GM12878 (cell line): ENCODE results near the gene MTMR1. TPM values are rescaled to one million over a fixed set of nuclear protein-coding genes. Genes with fewer than 3 reads are reported as not detected.

Source experiments
- ATAC-seq: fragments of 200-7000 bp; cut with Tn5 transposase; 3 replicates; pipeline ENCODE4 v1.9.1; 2020; ENCODE audit warnings: mild to moderate bottlenecking, moderate library complexity
- BruUV-seq: library from RNA; stranded (reverse); fragments of 400-500 nt; replicated peaks from 2 replicates; lab custom pipeline; 2021; lab: Mats Ljungman, UMichigan
- CTCF ChIA-PET: fragments of 300-600 bp; sonication (Branson Sonifier 250); formaldehyde crosslinking; extraction: SDS; loops from one replicate; lab custom pipeline; 2021; ENCODE audit warnings: inconsistent platforms; lab: Yijun Ruan, JAX
- POLR2A ChIA-PET: fragments of 350-600 bp; formaldehyde crosslinking; extraction: SDS; loops from one replicate; lab custom pipeline; 2021; ENCODE audit warnings: inconsistent platforms; lab: Charles Lee
- RAD21 ChIA-PET: fragments of 300-600 bp; sonication (Branson Sonifier 250); formaldehyde crosslinking; loops from one replicate; lab custom pipeline; 2023; ENCODE audit warnings: antibody characterized with exemption; ENCODE audit not compliant: unreplicated experiment; lab: Charles Lee
- SMC1A ChIA-PET: fragments of 300-600 bp; sonication (Branson Sonifier 250); formaldehyde crosslinking; loops from one replicate; lab custom pipeline; 2023; ENCODE audit not compliant: unreplicated experiment, uncharacterized antibody; lab: Charles Lee
- DNase-seq: peaks from one replicate; pipeline ENCODE4 v3.0.0-alpha.2; 2011; ENCODE audit warnings: low read depth, low spot score
- FAIRE-seq: peaks from 3 replicates; lab custom pipeline; 2011; peaks lifted over from hg19 to GRCh38; lab: Jason Lieb, UNC
- H2AFZ ChIP-seq: 2 replicates; pipeline ENCODE4 v1.6.0; 2011; ENCODE audit warnings: low read depth, low read length, control low read depth; ENCODE audit not compliant: control insufficient read depth
- H3K27ac ChIP-seq: 2 replicates; pipeline ENCODE4 v1.5.1; 2011; ENCODE audit warnings: control low read depth; ENCODE audit not compliant: control insufficient read depth, insufficient read depth
- H3K27me3 ChIP-seq, 2 experiments: replicated peaks in 1 of 2; 2 replicates each; pipeline versions ENCODE4 v1.6.0 to v1.6.1; 2011; ENCODE audit warnings: low read length in 1 of 2; ENCODE audit not compliant: control insufficient read depth in 2 of 2, insufficient read depth in 2 of 2
- H3K36me3 ChIP-seq, 2 experiments: 2 replicates each; pipeline ENCODE4 v1.5.1; 2011; ENCODE audit warnings: low read length in 1 of 2; ENCODE audit not compliant: control insufficient read depth in 2 of 2, insufficient read depth in 2 of 2
- H3K4me1 ChIP-seq: 2 replicates; pipeline ENCODE4 v1.6.1; 2011; ENCODE audit warnings: mild to moderate bottlenecking, low read length, moderate library complexity, mixed read lengths; ENCODE audit not compliant: control insufficient read depth, insufficient read depth
- H3K4me2 ChIP-seq: 2 replicates; pipeline ENCODE4 v1.6.0; 2011; ENCODE audit warnings: control low read depth; ENCODE audit not compliant: control insufficient read depth, insufficient read depth
- H3K4me3 ChIP-seq: fragments of 200-600 bp; sonication (generic); 2 replicates; pipeline ENCODE4 v1.5.1; 2016
- H3K79me2 ChIP-seq: 2 replicates; pipeline ENCODE4 v1.6.0; 2011; ENCODE audit warnings: low read length; ENCODE audit not compliant: control insufficient read depth, insufficient read depth
- H3K9ac ChIP-seq: 2 replicates; pipeline ENCODE4 v1.8.0; 2011; ENCODE audit warnings: low read length, control low read depth, mixed read lengths; ENCODE audit not compliant: control insufficient read depth, insufficient read depth
- H3K9me3 ChIP-seq: replicated peaks from 3 replicates; pipeline ENCODE4 v1.5.1; 2011; ENCODE audit warnings: mild to moderate bottlenecking, low read length; ENCODE audit not compliant: control insufficient read depth, insufficient read depth
- H4K20me1 ChIP-seq: 2 replicates; pipeline ENCODE4 v1.6.0; 2011; ENCODE audit not compliant: control insufficient read depth, insufficient read depth
- CHD4 ChIP-seq: fragments of 200-600 bp; sonication (generic); IDR thresholded peaks from 2 replicates; pipeline ENCODE4 v1.6.1; 2016; ENCODE audit warnings: mild to moderate bottlenecking
- CUX1 ChIP-seq: IDR thresholded peaks from 2 replicates; pipeline ENCODE4 v1.6.1; 2012; ENCODE audit warnings: improper control_type of control experiment, low read depth, low read length; ENCODE audit not compliant: insufficient replicate concordance
- GABPA ChIP-seq: IDR thresholded peaks from 2 replicates; pipeline ENCODE4 v1.6.1; 2014; ENCODE audit warnings: antibody characterized with exemption, low read depth, mild to moderate bottlenecking, inconsistent platforms
- GATAD2B ChIP-seq: fragments of 450-650 bp; conservative IDR thresholded peaks from 2 replicates; pipeline ENCODE4 v1.6.1; 2017; ENCODE audit warnings: low read depth, mild to moderate bottlenecking, moderate library complexity
- IRF4 ChIP-seq: IDR thresholded peaks from 2 replicates; pipeline ENCODE4 v1.6.1; 2011; ENCODE audit warnings: low read depth, low read length
- PKNOX1 ChIP-seq: fragments of 450-650 bp; IDR thresholded peaks from 2 replicates; pipeline ENCODE4 v1.6.1; 2016; ENCODE audit warnings: mild to moderate bottlenecking
- POU2F2 ChIP-seq: IDR thresholded peaks from 3 replicates; pipeline ENCODE4 v1.6.1; 2011; ENCODE audit warnings: low read depth, mild to moderate bottlenecking, low read length, borderline replicate concordance
- SUPT20H ChIP-seq: IDR thresholded peaks from 2 replicates; pipeline ENCODE4 v1.6.1; 2011; ENCODE audit warnings: low read depth, mild to moderate bottlenecking, low read length, moderate library complexity, borderline replicate concordance; ENCODE audit not compliant: control insufficient read depth
- TCF3 ChIP-seq: IDR thresholded peaks from 2 replicates; pipeline ENCODE4 v1.6.1; 2012; ENCODE audit warnings: low read depth, mild to moderate bottlenecking, low read length, borderline replicate concordance; ENCODE audit not compliant: insufficient read depth
- WGBS: methylation state at CpG from one replicate; pipeline ENCODE4 v1.1.6; 2016; ENCODE audit warnings: low lambda C conversion rate; ENCODE audit not compliant: insufficient replicate concordance, insufficient coverage; ENCODE audit errors: missing lambda C conversion rate; 5-methylcytosine and 5-hydroxymethylcytosine counted together
- in situ Hi-C: fragments of 300-500 bp; cut with MboI; formaldehyde crosslinking; loops from 9 replicates; pipeline ENCODE4 v1.14.3; 2018; ENCODE audit warnings: mixed read lengths
- intact Hi-C: fragments of 100-400 bp; cut with micrococcal nuclease; formaldehyde crosslinking; loops from one replicate; pipeline ENCODE4 v1.14.2; 2022; ENCODE audit not compliant: unreplicated experiment
- polyA plus RNA-seq, 11 experiments: library from polyadenylated mRNA; depleted of rRNA in 4 of 11; unstranded in 6 of 11; stranded (reverse) in 5 of 11; fragments of >200 nt; fragmentation: Nextera tagmentation in 4 of 11; fragmentation: Illumina TruSeq in 1 of 11; extraction: Ambion mirVana in 4 of 11; extraction: Trizol in 1 of 11; gene quantifications; 1 replicate in 1 of 11; 2 replicates in 10 of 11; pipeline versions ENCODE4 v1.2.1 to v1.2.3, GENCODE V29; 2011 to 2016; ENCODE audit warnings: inconsistent platforms in 2 of 11, missing spikeins in 2 of 11, low read depth in 1 of 11
- total RNA-seq, 4 experiments: library from RNA; depleted of rRNA in 3 of 4; stranded (reverse); fragments of >200 nt in 3 of 4; fragmentation: Illumina TruSeq in 1 of 4; extraction: Trizol in 1 of 4; gene quantifications; 2 replicates each; pipeline versions ENCODE4 v1.2.1 to v1.2.3, GENCODE V29; 2013 to 2021

Gene MTMR1
- total and polyA plus RNA-seq, 10 of the 15 experiments (the other 5 are each of a cell fraction or from before 2014, with no cell fraction given) = 1.2 to 32.2 (median 22.9) TPM

- SMC1A ChIA-PET = no interaction called here
- WGBS = 71% methylated on average over 3 of the region's 3 CpGs
- H3K27me3 ChIP-seq = no peaks in the 10 kb centered on the region
- peaks cover 0 to 2% of the 10 kb centered on the region in 2 experiments; a peak in 2 of 4 replicates for H3K36me3 ChIP-seq
- no peaks in the 10 kb centered on the region for H3K4me1 ChIP-seq
- H3K27ac ChIP-seq = no peak overlapping the region
- TF ChIP-seq GABPA (no peak), TCF3 (no peak), GATAD2B (no peak), IRF4 (no peak), PKNOX1 (no peak), CHD4 (no peak), SUPT20H (no peak), CUX1 (no peak), POU2F2 (no peak)
- H3K4me3 ChIP-seq = no peak overlapping the region
- no TSS peak for BruUV-seq
- DNase-seq = no peak
- CTCF ChIA-PET = no interaction called here
- POLR2A ChIA-PET = no interaction called here
- H3K4me2 ChIP-seq = no peak overlapping the region
- no peak overlapping the region for H3K9ac ChIP-seq
- FAIRE-seq = no peak
- no peaks in the 10 kb centered on the region for H3K79me2 ChIP-seq
- no peak overlapping the region for H2AFZ ChIP-seq
- in situ Hi-C loops = loop anchor here (25.0 kb wide), 1 partner anchor 935 kb away; the partner anchor contains the start of gene PRRG3
- intact Hi-C loops = no loop called here
- RAD21 ChIA-PET = no interaction called here
- ATAC-seq = no peak
- no peaks in the 10 kb centered on the region for H3K9me3 ChIP-seq
- H4K20me1 ChIP-seq = no peaks in the 10 kb centered on the region
Observed at GRCh38 chrX:150752124-150752523, 58.9 kb downstream of the MTMR1 start.
